HL-60 (cell line): ENCODE results near the gene RTF1.

Experiments
- DNase-seq, 2 experiments: peaks; one replicate each; pipeline ENCODE4 v3.0.0-alpha.2; 2010 to 2020; ENCODE audit warnings: low read depth in 1 of 2, low spot score in 1 of 2
- H3K27ac ChIP-seq: fragments of 250-450 bp; sonication (Bioruptor Pico); replicated peaks from 2 replicates; pipeline ENCODE4 v1.5.1; 2020; ENCODE audit warnings: mild to moderate bottlenecking, moderate library complexity
- H3K27me3 ChIP-seq: fragments of 250-450 bp; sonication (Bioruptor Pico); 2 replicates; pipeline ENCODE4 v1.5.1; 2021; ENCODE audit warnings: mild to moderate bottlenecking, moderate library complexity; ENCODE audit not compliant: insufficient read depth, poor library complexity, severe bottlenecking
- H3K4me3 ChIP-seq: replicated peaks from 2 replicates; pipeline ENCODE4 v1.5.1; 2011; ENCODE audit warnings: mild to moderate bottlenecking, control low read depth, low read length; ENCODE audit not compliant: insufficient read depth
- GABPA ChIP-seq: IDR thresholded peaks from 2 replicates; pipeline ENCODE4 v1.6.1; 2012; ENCODE audit warnings: low read depth
- POLR2AphosphoS5 ChIP-seq: IDR thresholded peaks from 2 replicates; pipeline ENCODE4 v1.6.1; 2012; ENCODE audit warnings: low read depth
- REST ChIP-seq: IDR thresholded peaks from 2 replicates; pipeline ENCODE4 v1.6.1; 2012; ENCODE audit warnings: low read depth; ENCODE audit not compliant: insufficient replicate concordance
- SPI1 ChIP-seq: IDR thresholded peaks from 2 replicates; pipeline ENCODE4 v1.6.1; 2012; ENCODE audit warnings: low read depth, mild to moderate bottlenecking, borderline replicate concordance
- TF ChIP-seq, protein P1 (sequence below): IDR thresholded peaks from one replicate; pipeline ENCODE4 v1.5.1; 2011; ENCODE audit warnings: low read length, control low read depth, inconsistent platforms; ENCODE audit not compliant: insufficient read depth

RTF1 gene

GRCh38 chr15:41530363-41530956 lies 113.6 kb downstream of the RTF1 start:
- Histone ChIP-seq H3K27me3 (no peaks in the 10 kb centered on the region), H3K27ac (no peak overlapping the region), H3K4me3 (no peak overlapping the region)
- no peak for TF ChIP-seq POLR2AphosphoS5
- no peak for TF ChIP-seq SPI1
- TF ChIP-seq, protein P1, sequence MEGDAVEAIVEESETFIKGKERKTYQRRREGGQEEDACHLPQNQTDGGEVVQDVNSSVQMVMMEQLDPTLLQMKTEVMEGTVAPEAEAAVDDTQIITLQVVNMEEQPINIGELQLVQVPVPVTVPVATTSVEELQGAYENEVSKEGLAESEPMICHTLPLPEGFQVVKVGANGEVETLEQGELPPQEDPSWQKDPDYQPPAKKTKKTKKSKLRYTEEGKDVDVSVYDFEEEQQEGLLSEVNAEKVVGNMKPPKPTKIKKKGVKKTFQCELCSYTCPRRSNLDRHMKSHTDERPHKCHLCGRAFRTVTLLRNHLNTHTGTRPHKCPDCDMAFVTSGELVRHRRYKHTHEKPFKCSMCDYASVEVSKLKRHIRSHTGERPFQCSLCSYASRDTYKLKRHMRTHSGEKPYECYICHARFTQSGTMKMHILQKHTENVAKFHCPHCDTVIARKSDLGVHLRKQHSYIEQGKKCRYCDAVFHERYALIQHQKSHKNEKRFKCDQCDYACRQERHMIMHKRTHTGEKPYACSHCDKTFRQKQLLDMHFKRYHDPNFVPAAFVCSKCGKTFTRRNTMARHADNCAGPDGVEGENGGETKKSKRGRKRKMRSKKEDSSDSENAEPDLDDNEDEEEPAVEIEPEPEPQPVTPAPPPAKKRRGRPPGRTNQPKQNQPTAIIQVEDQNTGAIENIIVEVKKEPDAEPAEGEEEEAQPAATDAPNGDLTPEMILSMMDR = no peak
- TF ChIP-seq GABPA = no peak
- no peak for TF ChIP-seq REST
- DNase-seq = no peak
